T-helper 2 cell (primary cell): ENCODE data around the gene NPFF.
"Not testable (repeated sequence)": the region's sequence is repeated elsewhere in the genome, so short reads cannot be mapped to it uniquely, and the experiment has no call there.

Source experiments
- DNase-seq, 5 experiments: peaks; one replicate each; pipeline versions ENCODE4 v3.0.0 to v3.0.0-alpha.2; 2012 to 2022

Gene NPFF

GRCh38 chr12:53493610-53494391, 13.5 kb downstream of the NPFF start:
- no peak for DNase-seq

DNA sequence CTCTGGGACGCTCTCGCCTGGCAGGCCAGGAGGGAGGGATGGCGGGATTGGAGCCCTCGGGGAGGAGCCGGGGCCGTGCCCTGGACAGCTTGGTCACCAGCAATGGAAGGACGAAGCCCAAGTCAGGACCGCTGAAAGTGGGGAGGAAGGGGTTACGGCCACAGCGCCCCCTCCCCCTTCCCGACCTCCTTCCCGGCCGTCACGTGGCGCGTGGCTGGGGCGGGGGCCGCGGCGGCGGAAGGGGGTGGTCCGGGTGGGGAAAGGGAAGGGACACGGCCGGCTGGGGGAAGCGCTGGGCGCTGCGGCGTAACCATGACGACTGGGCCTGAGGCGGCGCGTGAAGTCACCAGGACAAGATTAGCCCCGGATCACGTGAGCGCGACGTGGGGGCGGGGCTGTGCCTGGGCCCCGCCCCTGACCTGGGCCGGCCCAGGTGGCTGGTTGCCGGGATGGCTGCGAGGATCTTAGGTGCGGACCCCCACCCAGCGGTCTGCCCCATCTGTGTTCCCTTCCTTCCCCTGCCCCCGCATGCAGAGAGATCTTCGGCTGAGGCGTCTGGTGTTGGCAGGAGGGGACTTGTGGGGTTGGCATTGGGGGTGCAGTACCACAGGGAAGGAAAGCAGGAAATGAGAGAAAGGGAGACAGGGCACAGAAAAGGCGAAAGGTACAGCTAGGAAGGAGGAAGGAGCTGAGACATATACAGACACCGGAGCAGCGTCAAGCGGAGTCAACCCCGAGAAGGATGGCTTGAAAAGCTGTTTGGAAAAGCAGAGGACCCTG, 14.3 kb downstream of the NPFF start:
- DNase-seq, result peak; percentile 74 to 81 (median 78)

DNA sequence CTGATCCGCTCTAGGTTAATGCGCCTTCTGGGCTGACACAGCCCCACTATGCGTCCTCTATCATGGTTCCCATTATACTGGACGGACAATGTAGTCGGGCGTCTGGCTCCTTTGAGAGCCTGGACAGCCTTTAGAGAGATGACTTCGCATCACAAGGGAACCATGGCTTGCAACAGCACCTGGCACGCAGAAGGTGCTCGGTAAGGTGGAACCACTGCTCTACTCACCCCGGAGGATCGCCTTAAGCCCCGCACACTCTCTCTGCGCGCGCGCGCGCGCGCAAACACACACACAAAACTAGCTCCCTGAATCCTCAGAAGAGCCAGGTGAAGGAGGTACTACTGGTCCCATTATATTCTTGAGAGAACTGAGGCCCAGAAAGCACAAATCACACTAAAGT, 15.1 kb downstream of the NPFF start:
- DNase-seq, result no peak

- DNase-seq, result no peak
Observed at GRCh38 chr12:53489242-53489864, 17.9 kb downstream of the NPFF start.

DNA sequence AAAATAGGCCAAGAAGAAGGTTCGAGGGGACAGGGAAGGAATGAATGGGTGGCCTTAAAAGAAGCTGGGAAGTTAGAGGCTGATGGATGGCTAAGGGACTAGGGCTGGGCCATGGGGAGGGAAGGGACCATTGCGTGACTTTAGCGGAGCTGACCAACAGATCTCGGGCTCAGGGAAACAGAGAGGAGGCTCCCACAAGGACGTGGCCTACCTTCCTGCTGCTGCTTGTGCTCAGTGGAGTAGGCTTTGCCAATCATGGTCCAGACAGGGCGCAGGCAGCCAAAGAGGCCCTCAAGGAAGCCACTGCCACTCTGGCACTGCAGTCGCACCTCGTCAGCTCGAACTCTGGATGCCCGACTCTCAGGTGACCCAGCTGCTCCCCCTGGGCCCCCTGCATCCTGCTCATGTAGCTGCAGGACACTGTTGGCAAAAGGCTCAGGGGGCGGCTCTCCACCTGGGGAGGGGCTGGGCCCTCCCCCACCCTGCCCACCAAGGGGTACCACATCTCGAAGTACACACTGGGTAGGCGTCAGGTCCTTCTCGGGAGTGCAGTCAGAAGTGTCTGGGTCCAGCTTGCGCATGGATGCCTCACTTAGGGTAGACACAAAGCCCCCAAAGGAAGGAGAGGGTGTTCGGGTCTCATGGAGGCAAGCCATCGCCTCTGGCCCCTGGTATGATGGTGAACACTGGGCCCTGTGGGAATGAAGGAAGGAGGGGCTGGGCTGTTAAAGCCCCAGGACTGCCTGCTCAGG, 20.4 kb downstream of the NPFF start:
- DNase-seq, result no peak

- no peak for DNase-seq
Observed at GRCh38 chr12:53485955-53486735, 21.1 kb downstream of the NPFF start.

- DNase-seq, result no peak
Observed at GRCh38 chr12:53484686-53485575, 22.4 kb downstream of the NPFF start.

GRCh38 chr12:53483979-53484377, 23.3 kb downstream of the NPFF start:
- DNase-seq, result no peak

DNA sequence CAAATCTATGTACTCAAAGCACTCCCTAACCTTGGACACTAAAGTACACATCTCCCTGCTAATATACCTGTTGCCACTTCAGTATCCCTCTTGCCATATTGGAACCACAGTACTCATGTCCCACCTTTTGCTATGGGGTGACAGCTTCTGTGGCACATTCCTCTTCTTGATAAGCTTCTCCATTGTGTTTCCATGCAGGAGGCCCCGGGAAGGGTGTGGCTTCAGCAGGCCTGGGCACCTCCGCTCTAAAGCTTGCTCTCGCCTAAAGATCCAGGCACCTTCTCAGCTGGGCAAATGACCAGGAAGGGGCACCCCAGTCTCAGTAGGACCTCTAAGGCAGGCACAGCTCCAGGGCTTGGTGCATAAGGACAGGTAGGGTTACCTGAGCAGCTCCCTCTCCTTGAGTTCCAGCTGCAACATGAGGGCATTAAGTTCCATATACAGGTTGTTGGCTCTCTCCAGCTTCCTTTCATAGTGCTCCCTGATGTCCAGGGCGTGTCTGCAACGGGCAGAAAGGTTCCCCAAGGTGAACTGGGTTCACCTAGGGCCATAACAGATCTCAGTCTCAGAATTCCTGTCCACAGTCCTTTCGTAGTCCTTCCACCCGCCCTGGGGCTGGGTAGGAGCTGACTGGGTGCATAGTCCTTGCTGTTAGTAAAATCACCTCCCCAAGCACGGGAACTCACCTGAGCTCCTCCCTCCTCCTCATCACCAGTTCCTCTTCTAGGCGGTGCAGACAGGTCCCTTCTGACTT, 23.9 kb downstream of the NPFF start:
- no peak for DNase-seq

- DNase-seq, result no peak
Observed at GRCh38 chr12:53482626-53483168, 24.6 kb downstream of the NPFF start.

GRCh38 chr12:53481939-53482586, 25.2 kb downstream of the NPFF start:
- DNase-seq, result peak in 1 of 5 experiments; percentile 39

GRCh38 chr12:53481458-53481857, 25.8 kb downstream of the NPFF start:
- not testable (repeated sequence) for DNase-seq

- no peak for DNase-seq
Observed at GRCh38 chr12:53480491-53481442, 26.5 kb downstream of the NPFF start.

DNA sequence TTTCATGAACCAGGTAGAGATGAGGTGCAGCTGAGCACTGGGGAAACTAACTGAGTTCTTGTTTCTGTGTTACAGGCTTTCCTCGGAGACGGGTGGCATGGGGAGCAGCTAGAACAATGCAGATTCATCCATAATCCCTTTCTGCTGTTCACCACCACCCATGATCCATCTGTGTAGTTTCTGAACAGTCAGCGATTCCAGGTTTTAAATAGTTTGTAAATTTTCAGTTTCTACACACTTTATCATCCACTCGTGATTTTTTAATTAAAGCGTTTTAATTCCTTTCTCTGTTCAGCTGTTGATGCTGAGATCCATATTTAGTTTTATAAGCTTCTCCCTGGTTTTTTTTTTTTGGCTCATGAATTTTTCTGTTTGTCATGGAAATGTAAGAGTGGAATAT, 28.0 kb downstream of the NPFF start:
- DNase-seq, result no peak

GRCh38 chr12:53478865-53479264, 28.4 kb downstream of the NPFF start:
- DNase-seq, result no peak

GRCh38 chr12:53476769-53477209, 30.5 kb downstream of the NPFF start:
- DNase-seq, result no peak

- DNase-seq, result no peak
Observed at GRCh38 chr12:53474819-53475218, 32.5 kb downstream of the NPFF start.

DNA sequence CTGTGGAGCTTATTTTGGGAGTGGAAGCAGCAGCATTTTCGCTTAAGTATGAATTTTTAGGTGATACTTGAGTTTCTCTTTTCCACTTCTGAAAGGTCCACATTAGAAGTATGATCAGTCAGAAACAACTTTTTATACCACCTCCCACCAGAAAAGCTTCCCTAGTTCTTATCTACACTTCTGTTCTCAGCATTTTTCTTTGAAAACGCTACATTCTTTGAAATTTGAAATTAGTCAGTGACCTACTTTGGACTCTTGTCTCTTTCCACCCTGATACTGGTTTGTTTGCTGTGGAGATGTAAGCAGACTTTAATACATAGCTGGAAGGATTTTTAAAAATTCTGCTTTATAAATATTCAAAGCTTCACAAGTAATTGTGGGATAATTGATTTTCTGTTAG, 33.2 kb downstream of the NPFF start:
- no peak for DNase-seq
